Activated T-cell treated with anti-CD3 and anti-CD28 coated beads for 4 hours (primary cell): Measurements from ENCODE around the gene FEN1.

ENCODE experiments used
- DNase-seq: peaks from one replicate; pipeline ENCODE4 v3.0.0-alpha.2; 2020

The FEN1 gene

GRCh38 chr11:61757213-61757862 is 35.4 kb upstream of the FEN1 start:
- no peak for DNase-seq

GRCh38 chr11:61760946-61761345 is 31.8 kb upstream of the FEN1 start:
- no peak for DNase-seq

GRCh38 chr11:61761440-61762222 is 31.1 kb upstream of the FEN1 start:
- no peak for DNase-seq

GRCh38 chr11:61762223-61762615 is 30.5 kb upstream of the FEN1 start:
- DNase-seq, result no peak

GRCh38 chr11:61762798-61763197 is 29.9 kb upstream of the FEN1 start:
- no peak for DNase-seq

GRCh38 chr11:61763930-61764605 is 28.6 kb upstream of the FEN1 start:
- no peak for DNase-seq

GRCh38 chr11:61764606-61765260 is 28.0 kb upstream of the FEN1 start:
- no peak for DNase-seq

- no peak for DNase-seq
These were observed 27.0 kb upstream of the FEN1 start for GRCh38 chr11:61765550-61766253.

GRCh38 chr11:61766353-61766841 is 26.3 kb upstream of the FEN1 start:
- no peak for DNase-seq

- DNase-seq, result no peak
These were observed 24.2 kb upstream of the FEN1 start for GRCh38 chr11:61768376-61769076.

GRCh38 chr11:61769169-61769920 is 23.4 kb upstream of the FEN1 start:
- no peak for DNase-seq

GRCh38 chr11:61769946-61770683 is 22.6 kb upstream of the FEN1 start:
- no peak for DNase-seq

- no peak for DNase-seq
These were observed 21.4 kb upstream of the FEN1 start for GRCh38 chr11:61771195-61771894.

GRCh38 chr11:61771985-61772455 is 20.7 kb upstream of the FEN1 start:
- no peak for DNase-seq

GRCh38 chr11:61773356-61773755 is 19.4 kb upstream of the FEN1 start:
- DNase-seq, result no peak

GRCh38 chr11:61773809-61774208 is 18.9 kb upstream of the FEN1 start:
- DNase-seq, result no peak

- DNase-seq, result no peak
These were observed 18.3 kb upstream of the FEN1 start for GRCh38 chr11:61774411-61774810.

GRCh38 chr11:61775106-61775505 is 17.6 kb upstream of the FEN1 start:
- no peak for DNase-seq
